ENCODE results near the gene EML6. TPM values are rescaled to one million over a fixed set of nuclear protein-coding genes. Genes with fewer than 3 reads are reported as not detected.
A peak's percentile ranks its signal among the peaks of the same experiment; 100 is the strongest.

Gene EML6
- total RNA-seq, 1 donor from 2014 or later, result 2.5 TPM

DNA sequence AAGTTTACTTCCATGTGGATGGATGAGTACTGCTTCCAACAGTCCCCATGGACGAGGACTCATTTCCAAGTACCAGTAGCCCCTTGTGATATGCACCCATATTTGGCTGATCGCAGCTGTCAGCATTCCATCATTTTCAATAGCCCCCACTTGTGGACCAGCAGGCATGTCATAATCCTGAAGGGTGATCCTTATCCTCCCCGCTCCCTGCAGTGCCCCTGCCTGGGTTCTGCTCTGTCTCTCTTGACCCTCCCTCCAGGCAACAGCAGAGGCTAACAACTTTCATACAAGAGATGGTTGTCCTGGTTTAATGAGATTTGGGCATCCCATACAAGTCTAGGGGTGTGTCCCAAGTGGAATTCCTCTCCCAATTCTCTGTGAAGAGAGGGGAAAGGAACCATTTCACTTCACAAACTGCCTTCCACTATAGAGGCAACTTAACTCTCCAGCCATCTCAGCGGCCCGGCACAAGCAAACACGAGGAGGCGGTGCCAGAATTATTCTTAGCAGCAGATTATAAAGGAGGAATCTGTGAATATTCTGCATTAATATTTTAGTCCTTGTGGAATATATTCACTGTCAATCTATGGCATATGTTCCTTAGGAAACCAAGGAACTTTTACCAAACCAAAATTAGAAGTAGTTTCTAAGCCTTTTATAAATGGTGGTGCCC lies 216.1 kb downstream of the EML6 start:
- ATAC-seq (no peak), DNase-seq (no peak)
- no peaks in the 10 kb centered on the region for H3K4me1 ChIP-seq
- H3K27ac ChIP-seq, result no peak overlapping the region
- intact Hi-C loops (cut with DNase I), result no loop called here
- H3K4me3 ChIP-seq, result no peak overlapping the region
- TF ChIP-seq, protein P1, sequence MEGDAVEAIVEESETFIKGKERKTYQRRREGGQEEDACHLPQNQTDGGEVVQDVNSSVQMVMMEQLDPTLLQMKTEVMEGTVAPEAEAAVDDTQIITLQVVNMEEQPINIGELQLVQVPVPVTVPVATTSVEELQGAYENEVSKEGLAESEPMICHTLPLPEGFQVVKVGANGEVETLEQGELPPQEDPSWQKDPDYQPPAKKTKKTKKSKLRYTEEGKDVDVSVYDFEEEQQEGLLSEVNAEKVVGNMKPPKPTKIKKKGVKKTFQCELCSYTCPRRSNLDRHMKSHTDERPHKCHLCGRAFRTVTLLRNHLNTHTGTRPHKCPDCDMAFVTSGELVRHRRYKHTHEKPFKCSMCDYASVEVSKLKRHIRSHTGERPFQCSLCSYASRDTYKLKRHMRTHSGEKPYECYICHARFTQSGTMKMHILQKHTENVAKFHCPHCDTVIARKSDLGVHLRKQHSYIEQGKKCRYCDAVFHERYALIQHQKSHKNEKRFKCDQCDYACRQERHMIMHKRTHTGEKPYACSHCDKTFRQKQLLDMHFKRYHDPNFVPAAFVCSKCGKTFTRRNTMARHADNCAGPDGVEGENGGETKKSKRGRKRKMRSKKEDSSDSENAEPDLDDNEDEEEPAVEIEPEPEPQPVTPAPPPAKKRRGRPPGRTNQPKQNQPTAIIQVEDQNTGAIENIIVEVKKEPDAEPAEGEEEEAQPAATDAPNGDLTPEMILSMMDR (IDR thresholded peaks at IDR 0.05), result no peak
- H3K36me3 ChIP-seq, result no peaks in the 10 kb centered on the region
- H3K27me3 ChIP-seq (ENCODE audit: low read depth), result no peaks in the 10 kb centered on the region
- peaks cover 7% of the 10 kb centered on the region for H3K9me3 ChIP-seq

DNA sequence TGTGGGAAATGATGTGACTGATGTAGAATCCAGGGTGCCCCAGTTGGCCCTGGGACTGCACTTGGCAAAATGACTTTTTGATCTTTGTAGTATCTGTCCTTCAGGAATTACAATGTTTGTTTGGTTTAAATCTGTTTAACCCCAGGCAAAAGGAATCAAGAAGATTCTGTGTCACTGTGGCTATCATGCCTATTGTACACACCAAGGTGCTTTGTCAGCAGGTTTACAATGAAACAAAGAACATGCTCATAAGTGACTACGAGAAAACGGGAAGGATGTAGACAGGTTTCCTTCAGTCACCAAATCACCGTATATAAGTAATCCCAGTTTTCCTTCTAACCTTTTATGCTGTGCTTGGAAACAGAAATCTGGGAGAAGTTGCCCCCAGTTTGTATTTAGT lies 217.3 kb downstream of the EML6 start:
- TF ChIP-seq, protein P1 (IDR thresholded peaks at IDR 0.05), result no peak
- H3K27ac ChIP-seq, result no peak overlapping the region
- intact Hi-C loops (cut with DNase I), result no loop called here
- no peaks in the 10 kb centered on the region for H3K36me3 ChIP-seq
- peaks cover 7% of the 10 kb centered on the region for H3K9me3 ChIP-seq
- peaks cover 4% of the 10 kb centered on the region for H3K4me1 ChIP-seq
- no peaks in the 10 kb centered on the region for H3K27me3 ChIP-seq (ENCODE audit: low read depth)
- DNase-seq, result no peak
- no peak for ATAC-seq
- H3K4me3 ChIP-seq, result no peak overlapping the region

DNA sequence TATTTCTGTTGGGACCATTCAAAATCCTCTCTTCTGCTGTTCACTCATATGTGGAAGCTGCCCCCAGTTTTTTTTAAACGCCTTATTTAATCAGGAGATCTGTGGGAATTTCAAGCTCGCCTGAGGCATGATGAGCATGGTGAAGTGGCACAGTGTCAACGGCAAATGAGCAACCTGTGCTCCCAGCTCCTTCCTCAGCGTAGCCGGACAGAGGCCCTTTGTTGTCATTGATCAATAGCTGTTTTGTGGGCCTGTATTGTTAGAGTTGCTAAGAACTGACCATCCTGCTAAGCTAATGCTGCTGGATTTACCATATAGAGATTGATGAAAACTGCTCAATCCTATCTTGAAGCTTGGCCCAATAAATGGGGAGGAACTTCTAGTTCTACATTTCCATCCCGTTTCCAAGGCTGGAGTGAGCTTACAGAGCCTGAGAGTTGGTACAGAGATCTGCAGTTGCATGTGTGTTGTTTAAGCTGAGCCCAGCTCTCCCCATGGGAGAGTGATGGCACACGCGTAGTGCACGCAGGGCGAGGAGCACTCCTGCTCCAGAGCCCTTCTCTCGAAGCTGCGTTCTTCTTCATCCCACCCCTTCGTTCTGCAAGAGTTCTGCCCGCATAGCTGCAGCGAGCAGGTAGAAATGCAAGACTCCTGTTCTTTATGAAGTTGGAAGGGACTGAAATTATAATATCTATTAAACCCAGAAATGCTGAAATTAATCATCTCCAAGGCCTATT lies 218.0 kb downstream of the EML6 start:
- H3K9me3 ChIP-seq, result peaks cover 7% of the 10 kb centered on the region
- H3K36me3 ChIP-seq, result no peaks in the 10 kb centered on the region
- intact Hi-C loops (cut with DNase I), result no loop called here
- H3K27ac ChIP-seq, result no peak overlapping the region
- H3K27me3 ChIP-seq (ENCODE audit: low read depth), result no peaks in the 10 kb centered on the region
- H3K4me3 ChIP-seq, result no peak overlapping the region
- ATAC-seq, result no peak
- peaks cover 5% of the 10 kb centered on the region for H3K4me1 ChIP-seq
- no peak for DNase-seq
- TF ChIP-seq, protein P1 (IDR thresholded peaks at IDR 0.05), result no peak

DNA sequence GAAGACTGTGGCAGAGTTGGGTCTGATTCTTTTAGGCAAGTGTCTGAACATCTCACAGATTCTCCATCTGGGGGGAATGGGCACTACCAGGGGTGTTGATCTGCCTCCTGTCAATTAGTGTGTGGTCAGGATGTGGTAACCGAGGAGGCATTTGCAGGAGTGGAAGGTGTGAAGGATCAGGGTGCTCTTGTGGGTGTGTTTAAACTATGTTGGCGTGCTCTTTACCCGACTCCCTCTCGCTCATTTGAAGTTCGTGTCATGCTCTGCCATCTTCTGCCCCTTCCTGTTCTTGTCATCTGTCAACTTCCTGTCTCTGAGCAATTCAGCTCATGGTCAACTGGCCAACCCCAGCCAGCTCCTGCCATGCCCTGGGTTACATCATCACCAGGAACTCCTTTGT lies 218.9 kb downstream of the EML6 start:
- TF ChIP-seq, protein P1 (IDR thresholded peaks at IDR 0.05), result no peak
- ATAC-seq, result peak in 1 of 2 donors; percentile 22

DNA sequence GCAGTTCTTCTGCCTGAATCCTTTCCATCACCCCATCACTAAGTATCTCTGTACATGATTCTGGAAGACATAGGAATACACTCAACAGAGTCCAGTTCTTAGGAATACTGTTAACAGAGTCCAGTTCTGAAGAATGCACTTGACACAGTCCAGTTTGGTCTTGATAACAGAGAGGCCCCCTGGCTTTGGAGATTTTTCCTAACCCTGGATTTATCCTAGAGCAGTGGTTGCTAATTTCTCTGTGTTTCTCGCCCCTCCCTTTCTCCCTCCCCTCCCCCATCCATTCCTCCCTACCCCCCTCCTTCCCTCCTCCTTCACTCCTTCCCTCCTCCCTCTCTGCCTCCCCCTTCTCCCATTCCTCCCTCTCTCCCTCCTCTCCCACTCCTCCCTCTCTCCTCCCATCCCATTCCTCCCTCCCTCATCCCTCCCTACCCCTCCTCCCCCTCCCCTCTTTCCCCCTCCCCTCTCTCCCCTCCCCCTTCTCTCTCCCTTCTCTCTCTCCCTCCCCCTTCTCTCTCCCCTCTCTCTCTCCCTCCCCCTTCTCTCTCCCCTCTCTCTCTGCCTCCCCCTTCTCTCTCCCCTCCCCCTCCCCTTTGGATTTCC lies 221.4 kb downstream of the EML6 start:
- no peaks in the 10 kb centered on the region for H3K9me3 ChIP-seq
- H3K27me3 ChIP-seq (ENCODE audit: low read depth), result no peaks in the 10 kb centered on the region
- peaks cover 5% of the 10 kb centered on the region for H3K4me1 ChIP-seq
- ATAC-seq, result no peak
- no peak for DNase-seq
- TF ChIP-seq, protein P1 (IDR thresholded peaks at IDR 0.05), result no peak
- H3K36me3 ChIP-seq, result no peaks in the 10 kb centered on the region
- no peak overlapping the region for H3K27ac ChIP-seq
- intact Hi-C loops (cut with DNase I), result no loop called here
- H3K4me3 ChIP-seq, result no peak overlapping the region

More for the DNA sequence above, 218.9 kb downstream of the EML6 start:
- H3K27me3 ChIP-seq (ENCODE audit: low read depth), result no peaks in the 10 kb centered on the region
- H3K4me3 ChIP-seq, result no peak overlapping the region
- peaks cover 5% of the 10 kb centered on the region for H3K4me1 ChIP-seq
- intact Hi-C loops (cut with DNase I), result no loop called here
- no peak for DNase-seq
- no peak overlapping the region for H3K27ac ChIP-seq
- H3K9me3 ChIP-seq, result peaks cover 7% of the 10 kb centered on the region
- no peaks in the 10 kb centered on the region for H3K36me3 ChIP-seq
